HG03575 (cell line): ENCODE results near the gene TMEM270.

Source experiments
- ATAC-seq: cut with Tn5 transposase; IDR thresholded peaks from one replicate; pipeline ENCODE4 v1.9.1; 2021; ENCODE audit not compliant: unreplicated experiment, insufficient number of reproducible peaks, low FRiP score; ENCODE audit errors: extremely low read depth

Gene TMEM270

GRCh38 chr7:73851410-73852338, 9.3 kb upstream of the TMEM270 start:
- ATAC-seq = no peak

DNA sequence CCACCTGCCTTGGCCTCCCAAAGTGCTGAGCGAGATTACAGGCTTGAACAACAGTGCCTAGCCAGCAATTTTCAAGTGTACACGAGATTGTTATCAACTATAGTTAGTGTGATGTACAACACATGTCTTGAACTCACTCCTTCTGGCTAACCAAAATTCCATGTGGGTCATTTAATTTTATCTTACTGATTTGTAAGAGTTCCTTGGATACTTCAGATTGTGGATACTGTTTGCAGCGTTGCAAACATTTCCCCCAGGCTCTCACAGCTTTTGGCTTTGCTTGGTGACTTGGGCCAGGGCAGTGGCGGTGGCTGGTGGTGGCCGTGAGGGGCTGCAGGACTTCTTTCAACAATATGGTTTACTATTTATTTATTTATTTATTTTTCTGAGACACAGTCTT, 8.5 kb upstream of the TMEM270 start:
- no peak for ATAC-seq

DNA sequence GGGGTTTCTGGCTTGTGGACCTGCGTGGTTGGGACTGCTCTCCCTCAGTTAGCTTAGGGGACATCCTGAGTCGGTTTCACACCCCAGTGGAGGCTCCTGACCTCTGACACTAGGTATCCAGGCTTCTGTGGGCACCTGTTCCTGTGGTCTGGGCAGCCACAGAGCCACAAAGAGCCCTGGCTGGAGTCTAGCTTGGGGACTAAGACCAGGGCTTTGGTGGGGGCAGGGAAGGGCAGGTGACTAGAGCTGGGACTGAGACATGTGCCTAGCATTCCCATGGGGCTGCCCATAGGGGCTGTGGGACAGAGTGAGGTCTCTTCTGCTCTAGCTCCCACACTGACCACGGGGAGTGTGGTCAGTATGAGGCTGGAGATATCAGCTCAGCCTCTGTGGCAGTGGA, 4.0 kb upstream of the TMEM270 start:
- ATAC-seq = no peak

DNA sequence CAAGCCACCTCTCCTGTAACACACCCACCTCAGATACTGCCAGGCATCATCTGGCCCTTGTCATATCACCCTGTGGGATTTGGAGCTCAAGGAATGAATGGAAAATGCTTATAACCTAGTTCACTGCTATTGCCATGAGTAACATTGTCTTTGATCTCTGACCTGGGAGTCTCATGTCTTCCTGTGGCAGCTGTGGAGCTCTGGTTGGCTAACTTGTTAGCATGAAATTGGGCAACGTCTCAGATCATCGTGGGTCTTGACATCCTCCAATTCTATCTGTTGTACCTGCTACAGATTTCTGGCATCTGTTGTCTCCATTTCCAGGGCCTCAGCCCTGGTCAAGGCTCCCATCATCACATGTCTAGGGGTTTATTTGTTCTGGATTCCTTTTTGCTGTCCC, 2.2 kb upstream of the TMEM270 start:
- ATAC-seq = no peak

DNA sequence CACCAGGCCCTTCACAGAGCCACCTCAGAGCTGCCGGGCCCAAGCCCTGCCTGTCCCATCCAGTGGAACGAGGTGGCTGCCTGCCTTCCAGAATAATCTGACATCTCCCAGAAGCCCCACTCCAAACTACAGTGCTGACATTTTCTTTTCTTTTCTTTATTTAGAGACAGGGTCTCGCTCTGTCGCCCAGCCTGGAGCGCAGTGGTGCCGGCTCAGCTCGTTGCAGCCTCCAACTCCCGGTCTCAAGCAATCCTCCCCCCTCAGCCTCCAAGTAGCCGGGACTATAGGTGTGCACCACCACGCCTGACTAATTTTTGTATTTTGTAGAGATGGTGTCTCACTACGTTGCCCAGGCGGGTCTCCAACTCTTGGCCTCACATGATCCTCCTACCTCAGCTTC, 346 bp downstream of the TMEM270 start:
- no peak for ATAC-seq

DNA sequence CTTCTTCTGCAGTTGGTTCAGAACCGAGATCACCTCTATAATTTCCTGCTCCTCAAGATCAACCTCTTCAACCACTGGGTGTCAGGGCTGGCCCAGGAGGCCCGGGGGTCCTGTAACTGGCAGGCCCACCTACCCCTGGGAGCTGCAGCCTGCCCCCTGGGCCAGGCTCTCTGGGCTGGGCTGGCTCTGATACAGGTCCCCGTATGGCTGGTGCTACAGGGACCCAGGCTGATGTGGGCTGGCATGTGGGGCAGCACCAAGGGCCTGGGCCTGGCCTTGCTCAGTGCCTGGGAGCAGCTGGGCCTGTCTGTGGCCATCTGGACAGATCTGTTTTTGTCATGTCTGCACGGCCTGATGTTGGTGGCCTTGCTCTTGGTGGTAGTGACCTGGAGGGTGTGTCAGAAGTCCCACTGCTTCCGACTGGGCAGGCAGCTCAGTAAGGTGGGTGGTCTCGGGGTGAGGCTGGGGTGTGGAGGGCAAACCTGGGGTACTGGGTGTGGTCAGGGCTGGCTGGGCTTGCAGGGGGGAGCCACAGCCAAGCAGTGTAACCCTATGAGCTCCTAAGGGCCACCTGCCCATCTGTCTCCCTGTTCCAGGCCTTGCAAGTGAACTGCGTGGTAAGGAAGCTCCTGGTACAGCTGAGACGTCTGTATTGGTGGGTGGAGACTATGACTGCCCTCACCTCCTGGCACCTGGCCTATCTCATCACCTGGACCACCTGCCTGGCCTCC, 4.2 kb downstream of the TMEM270 start:
- no peak for ATAC-seq

DNA sequence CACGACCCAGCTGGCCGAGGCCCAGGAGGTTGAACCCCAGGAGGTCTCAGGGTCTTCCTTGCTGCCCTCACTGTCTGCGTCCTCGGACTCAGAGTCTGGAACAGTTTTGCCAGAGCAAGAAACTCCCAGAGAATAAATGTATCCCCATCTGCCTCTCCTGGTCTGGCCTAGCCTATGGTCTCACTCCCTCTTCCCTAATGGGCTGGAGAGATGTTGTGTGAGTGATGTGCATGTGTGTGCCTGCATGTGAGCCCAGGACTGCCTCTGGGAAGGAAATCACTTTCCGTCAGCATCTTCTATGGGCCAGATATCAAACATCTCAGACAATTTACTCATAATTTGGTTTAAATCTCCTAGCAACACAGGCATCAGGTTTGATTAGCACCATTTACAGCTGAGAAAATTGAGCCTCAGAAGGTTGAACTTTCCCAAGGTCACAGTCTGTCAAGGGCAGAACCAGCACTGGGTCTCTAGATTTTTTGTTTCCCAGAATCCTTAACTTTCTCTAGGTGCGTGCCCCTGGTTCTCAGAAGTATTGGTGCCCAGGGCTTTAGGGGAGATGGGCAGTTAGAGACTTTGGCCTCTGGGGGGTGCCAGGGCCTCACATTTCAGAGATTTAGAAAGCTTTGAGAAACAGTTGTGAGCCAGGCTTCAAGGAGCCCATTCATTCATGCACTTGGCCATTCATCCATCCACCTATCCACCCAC, 4.9 kb downstream of the TMEM270 start:
- no peak for ATAC-seq

DNA sequence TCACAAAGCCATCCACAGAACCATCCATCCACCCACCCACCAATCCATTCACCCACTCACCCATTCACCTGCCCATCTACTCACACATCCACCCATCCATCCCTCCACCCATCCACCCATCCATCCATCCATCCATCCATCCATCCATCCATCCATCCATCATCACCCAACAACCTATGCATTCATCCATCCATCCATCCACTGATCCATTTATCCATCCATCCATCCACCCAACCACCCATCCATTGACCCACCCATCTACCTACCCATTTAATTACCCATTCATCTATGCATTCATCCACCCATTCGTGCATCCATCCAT, 5.4 kb downstream of the TMEM270 start:
- no peak for ATAC-seq

GRCh38 chr7:73869011-73869798, 8.2 kb downstream of the TMEM270 start:
- no peak for ATAC-seq

- ATAC-seq = no peak
Measured at GRCh38 chr7:73870041-73870492, 9.1 kb downstream of the TMEM270 start.

DNA sequence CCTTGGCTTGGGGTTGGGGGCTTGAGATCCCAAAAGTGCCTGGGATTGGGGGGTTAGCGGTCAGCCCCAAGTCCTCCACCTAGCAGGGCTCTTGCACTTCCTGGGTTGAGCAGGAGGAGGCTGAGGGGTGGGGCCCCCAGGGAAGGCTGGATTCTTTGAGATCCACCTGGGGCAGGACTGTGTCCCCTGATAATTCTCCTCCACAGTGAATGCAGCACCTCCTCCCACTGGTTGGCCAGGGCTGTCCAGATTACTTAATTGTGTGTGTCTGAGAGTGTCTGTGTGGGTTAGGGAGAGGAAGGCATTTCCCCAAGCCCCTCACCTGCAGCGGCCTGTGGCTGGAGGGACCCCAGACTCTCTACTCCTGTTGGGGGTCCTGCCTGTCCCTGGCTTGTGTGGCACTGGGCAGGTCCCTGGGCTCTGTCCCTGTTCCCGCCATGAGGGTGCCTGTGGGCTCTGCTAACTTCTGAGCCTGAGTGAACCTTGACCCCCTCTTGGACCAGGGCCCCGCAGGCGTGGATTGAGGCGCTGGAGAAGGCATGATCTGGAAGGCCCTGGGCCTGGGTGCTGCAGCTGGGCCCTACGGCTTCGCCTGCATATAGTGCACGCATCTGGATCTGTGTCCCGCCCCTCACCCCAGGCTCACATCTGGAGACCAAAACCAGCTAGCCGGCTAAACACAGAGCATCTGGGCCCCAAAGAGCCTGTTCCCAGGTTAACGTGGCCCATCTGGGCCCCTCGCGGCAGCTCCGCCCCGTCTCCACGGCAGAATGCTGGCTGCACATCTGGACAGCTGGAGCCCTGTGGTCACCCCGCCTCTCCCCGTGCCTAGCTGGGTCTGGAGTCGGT, 10.4 kb downstream of the TMEM270 start:
- ATAC-seq = no peak

DNA sequence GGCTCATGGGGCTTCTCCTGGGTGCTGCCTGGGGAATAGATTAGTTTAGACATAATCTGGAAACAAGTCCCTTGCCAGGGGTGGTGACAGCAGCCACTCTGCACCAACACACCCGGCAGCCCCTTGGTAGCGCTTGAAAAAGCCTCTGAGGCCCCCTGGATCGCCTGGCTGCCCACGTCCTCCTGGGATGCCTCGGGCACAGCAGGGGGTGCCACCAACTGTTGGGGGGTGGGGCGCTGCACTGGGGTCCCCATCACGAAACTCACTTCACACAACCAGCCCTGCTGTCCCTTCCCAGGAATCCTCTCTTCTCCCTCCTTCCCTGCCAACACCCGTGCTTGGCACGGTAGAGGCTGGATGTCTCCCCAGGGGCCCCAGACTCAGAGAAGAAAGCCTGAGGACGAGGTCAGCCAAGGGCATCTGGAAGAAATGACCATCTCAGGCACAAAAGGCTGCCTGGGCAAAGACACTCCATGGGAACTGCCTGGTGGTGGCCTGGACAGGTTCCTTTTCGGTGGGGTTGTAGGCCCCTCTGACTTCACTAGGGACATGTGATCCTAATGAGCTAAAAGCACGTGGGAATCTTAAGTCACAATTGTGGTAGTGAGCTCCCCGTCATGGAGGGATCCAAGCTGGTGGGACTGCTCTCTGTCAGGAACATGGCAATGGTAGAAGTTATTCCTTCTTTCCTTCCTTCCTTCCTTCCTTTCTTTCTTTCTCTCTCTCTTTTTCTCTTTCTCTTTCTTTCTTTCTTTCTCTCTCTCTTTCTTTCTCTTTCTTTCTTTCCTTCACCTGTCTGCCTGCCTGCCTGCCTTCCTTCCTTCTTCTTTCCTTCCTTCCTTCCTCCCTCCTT, 11.3 kb downstream of the TMEM270 start:
- ATAC-seq = no peak

DNA sequence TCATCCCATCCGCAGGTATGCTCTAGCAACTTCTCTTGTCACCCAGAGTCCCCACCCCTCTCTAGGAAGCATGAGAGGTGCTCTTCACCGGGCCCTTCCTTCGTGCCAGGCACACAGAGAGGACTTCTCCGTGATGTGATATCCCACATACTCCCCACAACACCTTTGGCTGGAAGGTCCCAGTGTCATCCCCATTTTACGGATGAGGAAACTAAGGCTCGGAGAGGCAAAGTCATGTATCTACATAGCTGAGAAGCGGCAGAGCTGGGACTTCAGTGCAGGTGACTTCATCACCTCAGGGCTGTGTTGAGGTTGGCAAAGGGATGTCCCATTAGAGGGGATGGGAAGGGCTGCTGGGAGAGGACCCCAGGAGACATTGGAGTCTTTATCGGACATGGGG, 15.4 kb downstream of the TMEM270 start:
- no peak for ATAC-seq

- ATAC-seq = no peak
Measured at GRCh38 chr7:73876973-73877372, 16.0 kb downstream of the TMEM270 start.

- ATAC-seq = no peak
Measured at GRCh38 chr7:73879977-73880681, 19.2 kb downstream of the TMEM270 start.

GRCh38 chr7:73880755-73881328, 19.9 kb downstream of the TMEM270 start:
- ATAC-seq = no peak
